HL-60 (cell line): ENCODE measurements around the gene PNMA1.

Source experiments
- GABPA ChIP-seq: IDR thresholded peaks from 2 replicates; pipeline ENCODE4 v1.6.1; 2012; ENCODE audit warnings: low read depth
- POLR2AphosphoS5 ChIP-seq: IDR thresholded peaks from 2 replicates; pipeline ENCODE4 v1.6.1; 2012; ENCODE audit warnings: low read depth
- SPI1 ChIP-seq: IDR thresholded peaks from 2 replicates; pipeline ENCODE4 v1.6.1; 2012; ENCODE audit warnings: low read depth, mild to moderate bottlenecking, borderline replicate concordance
- TF ChIP-seq, protein P1 (sequence below): IDR thresholded peaks from one replicate; pipeline ENCODE4 v1.5.1; 2011; ENCODE audit warnings: low read length, control low read depth, inconsistent platforms; ENCODE audit not compliant: insufficient read depth
- TF ChIP-seq, protein P2 (sequence below): IDR thresholded peaks from 2 replicates; pipeline ENCODE4 v1.6.1; 2012; ENCODE audit warnings: low read depth; ENCODE audit not compliant: insufficient replicate concordance

GRCh38 chr14:73748858-73749357, 34.7 kb upstream of the PNMA1 start:
- TF ChIP-seq POLR2AphosphoS5: no peak
- TF ChIP-seq, protein P1, sequence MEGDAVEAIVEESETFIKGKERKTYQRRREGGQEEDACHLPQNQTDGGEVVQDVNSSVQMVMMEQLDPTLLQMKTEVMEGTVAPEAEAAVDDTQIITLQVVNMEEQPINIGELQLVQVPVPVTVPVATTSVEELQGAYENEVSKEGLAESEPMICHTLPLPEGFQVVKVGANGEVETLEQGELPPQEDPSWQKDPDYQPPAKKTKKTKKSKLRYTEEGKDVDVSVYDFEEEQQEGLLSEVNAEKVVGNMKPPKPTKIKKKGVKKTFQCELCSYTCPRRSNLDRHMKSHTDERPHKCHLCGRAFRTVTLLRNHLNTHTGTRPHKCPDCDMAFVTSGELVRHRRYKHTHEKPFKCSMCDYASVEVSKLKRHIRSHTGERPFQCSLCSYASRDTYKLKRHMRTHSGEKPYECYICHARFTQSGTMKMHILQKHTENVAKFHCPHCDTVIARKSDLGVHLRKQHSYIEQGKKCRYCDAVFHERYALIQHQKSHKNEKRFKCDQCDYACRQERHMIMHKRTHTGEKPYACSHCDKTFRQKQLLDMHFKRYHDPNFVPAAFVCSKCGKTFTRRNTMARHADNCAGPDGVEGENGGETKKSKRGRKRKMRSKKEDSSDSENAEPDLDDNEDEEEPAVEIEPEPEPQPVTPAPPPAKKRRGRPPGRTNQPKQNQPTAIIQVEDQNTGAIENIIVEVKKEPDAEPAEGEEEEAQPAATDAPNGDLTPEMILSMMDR: no peak
- TF ChIP-seq, protein P2, sequence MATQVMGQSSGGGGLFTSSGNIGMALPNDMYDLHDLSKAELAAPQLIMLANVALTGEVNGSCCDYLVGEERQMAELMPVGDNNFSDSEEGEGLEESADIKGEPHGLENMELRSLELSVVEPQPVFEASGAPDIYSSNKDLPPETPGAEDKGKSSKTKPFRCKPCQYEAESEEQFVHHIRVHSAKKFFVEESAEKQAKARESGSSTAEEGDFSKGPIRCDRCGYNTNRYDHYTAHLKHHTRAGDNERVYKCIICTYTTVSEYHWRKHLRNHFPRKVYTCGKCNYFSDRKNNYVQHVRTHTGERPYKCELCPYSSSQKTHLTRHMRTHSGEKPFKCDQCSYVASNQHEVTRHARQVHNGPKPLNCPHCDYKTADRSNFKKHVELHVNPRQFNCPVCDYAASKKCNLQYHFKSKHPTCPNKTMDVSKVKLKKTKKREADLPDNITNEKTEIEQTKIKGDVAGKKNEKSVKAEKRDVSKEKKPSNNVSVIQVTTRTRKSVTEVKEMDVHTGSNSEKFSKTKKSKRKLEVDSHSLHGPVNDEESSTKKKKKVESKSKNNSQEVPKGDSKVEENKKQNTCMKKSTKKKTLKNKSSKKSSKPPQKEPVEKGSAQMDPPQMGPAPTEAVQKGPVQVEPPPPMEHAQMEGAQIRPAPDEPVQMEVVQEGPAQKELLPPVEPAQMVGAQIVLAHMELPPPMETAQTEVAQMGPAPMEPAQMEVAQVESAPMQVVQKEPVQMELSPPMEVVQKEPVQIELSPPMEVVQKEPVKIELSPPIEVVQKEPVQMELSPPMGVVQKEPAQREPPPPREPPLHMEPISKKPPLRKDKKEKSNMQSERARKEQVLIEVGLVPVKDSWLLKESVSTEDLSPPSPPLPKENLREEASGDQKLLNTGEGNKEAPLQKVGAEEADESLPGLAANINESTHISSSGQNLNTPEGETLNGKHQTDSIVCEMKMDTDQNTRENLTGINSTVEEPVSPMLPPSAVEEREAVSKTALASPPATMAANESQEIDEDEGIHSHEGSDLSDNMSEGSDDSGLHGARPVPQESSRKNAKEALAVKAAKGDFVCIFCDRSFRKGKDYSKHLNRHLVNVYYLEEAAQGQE: no peak
- TF ChIP-seq GABPA: no peak
- TF ChIP-seq SPI1: no peak
